Measurements from ENCODE around the gene ENTR1. TPM values are rescaled to one million over a fixed set of nuclear protein-coding genes. Genes with fewer than 3 reads are reported as not detected.

The ENTR1 gene
- total and polyA plus RNA-seq, 2 of the 13 experiments (the other 11 are each of a cell fraction or from before 2014, with no cell fraction given) = 70.1 to 76.4 TPM

DNA sequence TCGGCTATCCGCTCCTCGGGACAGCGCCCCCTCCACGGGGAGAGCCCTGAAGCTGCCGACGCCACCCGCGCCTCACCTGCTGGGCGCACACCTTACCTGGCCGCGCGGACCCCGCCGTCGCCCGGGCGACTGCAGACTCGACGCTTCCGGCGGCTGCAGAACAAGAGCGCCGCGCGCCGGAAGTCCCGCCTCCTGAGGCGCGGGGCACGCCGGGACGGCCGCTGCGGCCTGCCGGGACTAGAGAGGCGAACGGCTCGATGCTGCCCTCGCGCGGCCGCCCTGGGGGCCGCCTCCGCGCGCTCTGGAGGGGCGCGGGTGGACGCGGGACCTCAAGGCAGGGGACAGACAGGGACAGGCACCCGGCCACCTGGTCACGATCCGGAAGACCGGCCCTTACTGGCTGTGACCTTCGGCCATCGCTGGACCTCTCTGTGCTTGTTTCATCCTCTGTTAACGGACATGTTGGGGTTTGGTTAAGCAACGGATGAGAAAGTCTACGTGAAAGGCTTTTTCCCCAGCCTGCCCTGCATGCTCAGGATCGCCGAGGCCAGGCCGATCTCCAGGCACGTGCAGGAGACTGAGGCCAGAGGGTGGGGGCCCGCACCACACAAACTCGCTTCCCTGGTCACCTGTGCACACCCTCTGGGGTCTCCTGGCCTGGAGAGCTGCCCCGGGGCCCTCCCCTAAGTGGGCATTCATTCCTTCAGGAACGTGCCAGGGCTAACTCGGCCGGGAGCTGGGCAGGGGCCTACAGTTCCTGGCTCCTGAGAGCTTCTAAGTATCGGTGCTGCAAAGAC is 10.2 kb downstream of the ENTR1 start, which contains the start of gene SNAPC4 (continued):
- TF ChIP-seq, protein P1, sequence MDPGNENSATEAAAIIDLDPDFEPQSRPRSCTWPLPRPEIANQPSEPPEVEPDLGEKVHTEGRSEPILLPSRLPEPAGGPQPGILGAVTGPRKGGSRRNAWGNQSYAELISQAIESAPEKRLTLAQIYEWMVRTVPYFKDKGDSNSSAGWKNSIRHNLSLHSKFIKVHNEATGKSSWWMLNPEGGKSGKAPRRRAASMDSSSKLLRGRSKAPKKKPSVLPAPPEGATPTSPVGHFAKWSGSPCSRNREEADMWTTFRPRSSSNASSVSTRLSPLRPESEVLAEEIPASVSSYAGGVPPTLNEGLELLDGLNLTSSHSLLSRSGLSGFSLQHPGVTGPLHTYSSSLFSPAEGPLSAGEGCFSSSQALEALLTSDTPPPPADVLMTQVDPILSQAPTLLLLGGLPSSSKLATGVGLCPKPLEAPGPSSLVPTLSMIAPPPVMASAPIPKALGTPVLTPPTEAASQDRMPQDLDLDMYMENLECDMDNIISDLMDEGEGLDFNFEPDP (CRISPR knock-in tag; conservative IDR thresholded peaks at IDR 0.05) = 0 out of 2 replicates have a peak, but pooled peaks have one; percentile 75
- TF ChIP-seq, protein P2, sequence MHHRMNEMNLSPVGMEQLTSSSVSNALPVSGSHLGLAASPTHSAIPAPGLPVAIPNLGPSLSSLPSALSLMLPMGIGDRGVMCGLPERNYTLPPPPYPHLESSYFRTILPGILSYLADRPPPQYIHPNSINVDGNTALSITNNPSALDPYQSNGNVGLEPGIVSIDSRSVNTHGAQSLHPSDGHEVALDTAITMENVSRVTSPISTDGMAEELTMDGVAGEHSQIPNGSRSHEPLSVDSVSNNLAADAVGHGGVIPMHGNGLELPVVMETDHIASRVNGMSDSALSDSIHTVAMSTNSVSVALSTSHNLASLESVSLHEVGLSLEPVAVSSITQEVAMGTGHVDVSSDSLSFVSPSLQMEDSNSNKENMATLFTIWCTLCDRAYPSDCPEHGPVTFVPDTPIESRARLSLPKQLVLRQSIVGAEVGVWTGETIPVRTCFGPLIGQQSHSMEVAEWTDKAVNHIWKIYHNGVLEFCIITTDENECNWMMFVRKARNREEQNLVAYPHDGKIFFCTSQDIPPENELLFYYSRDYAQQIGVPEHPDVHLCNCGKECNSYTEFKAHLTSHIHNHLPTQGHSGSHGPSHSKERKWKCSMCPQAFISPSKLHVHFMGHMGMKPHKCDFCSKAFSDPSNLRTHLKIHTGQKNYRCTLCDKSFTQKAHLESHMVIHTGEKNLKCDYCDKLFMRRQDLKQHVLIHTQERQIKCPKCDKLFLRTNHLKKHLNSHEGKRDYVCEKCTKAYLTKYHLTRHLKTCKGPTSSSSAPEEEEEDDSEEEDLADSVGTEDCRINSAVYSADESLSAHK (CRISPR knock-in tag; IDR thresholded peaks at IDR 0.05; ENCODE audit: borderline replicate concordance) = no peak
- TF ChIP-seq, protein P3, sequence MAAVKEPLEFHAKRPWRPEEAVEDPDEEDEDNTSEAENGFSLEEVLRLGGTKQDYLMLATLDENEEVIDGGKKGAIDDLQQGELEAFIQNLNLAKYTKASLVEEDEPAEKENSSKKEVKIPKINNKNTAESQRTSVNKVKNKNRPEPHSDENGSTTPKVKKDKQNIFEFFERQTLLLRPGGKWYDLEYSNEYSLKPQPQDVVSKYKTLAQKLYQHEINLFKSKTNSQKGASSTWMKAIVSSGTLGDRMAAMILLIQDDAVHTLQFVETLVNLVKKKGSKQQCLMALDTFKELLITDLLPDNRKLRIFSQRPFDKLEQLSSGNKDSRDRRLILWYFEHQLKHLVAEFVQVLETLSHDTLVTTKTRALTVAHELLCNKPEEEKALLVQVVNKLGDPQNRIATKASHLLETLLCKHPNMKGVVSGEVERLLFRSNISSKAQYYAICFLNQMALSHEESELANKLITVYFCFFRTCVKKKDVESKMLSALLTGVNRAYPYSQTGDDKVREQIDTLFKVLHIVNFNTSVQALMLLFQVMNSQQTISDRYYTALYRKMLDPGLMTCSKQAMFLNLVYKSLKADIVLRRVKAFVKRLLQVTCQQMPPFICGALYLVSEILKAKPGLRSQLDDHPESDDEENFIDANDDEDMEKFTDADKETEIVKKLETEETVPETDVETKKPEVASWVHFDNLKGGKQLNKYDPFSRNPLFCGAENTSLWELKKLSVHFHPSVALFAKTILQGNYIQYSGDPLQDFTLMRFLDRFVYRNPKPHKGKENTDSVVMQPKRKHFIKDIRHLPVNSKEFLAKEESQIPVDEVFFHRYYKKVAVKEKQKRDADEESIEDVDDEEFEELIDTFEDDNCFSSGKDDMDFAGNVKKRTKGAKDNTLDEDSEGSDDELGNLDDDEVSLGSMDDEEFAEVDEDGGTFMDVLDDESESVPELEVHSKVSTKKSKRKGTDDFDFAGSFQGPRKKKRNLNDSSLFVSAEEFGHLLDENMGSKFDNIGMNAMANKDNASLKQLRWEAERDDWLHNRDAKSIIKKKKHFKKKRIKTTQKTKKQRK (IDR thresholded peaks at IDR 0.05; ENCODE audit: low read length) = no peak
- TF ChIP-seq ZNF451 (CRISPR knock-in tag; IDR thresholded peaks at IDR 0.05) (peak; percentile 81; the same call in 1 of the 2 replicates), ERF (CRISPR knock-in tag; IDR thresholded peaks at IDR 0.05) (peak; percentile 62), CBX5 (CRISPR knock-in tag; IDR thresholded peaks at IDR 0.05; ENCODE audit: borderline replicate concordance) (no peak), ZNF616 (CRISPR knock-in tag; IDR thresholded peaks at IDR 0.05; ENCODE audit: low read depth) (no peak), ZNF343 (CRISPR knock-in tag; IDR thresholded peaks at IDR 0.05) (peak; percentile 28; the same call in 1 of the 2 replicates), NR2F6 (IDR thresholded peaks at IDR 0.05) (no peak), NR2F6 (CRISPR knock-in tag; IDR thresholded peaks at IDR 0.05) (no peak), SNAPC2 (CRISPR knock-in tag; IDR thresholded peaks at IDR 0.05) (0 out of 2 replicates have a peak, but pooled peaks have one; percentile 45), ZNF530 (CRISPR knock-in tag; IDR thresholded peaks at IDR 0.05; ENCODE audit: low read depth) (no peak), CBX1 (IDR thresholded peaks at IDR 0.05; ENCODE audit: low read depth) (no peak), ZMAT3 (CRISPR knock-in tag; conservative IDR thresholded peaks at IDR 0.05) (0 out of 2 replicates have a peak, but pooled peaks have one; percentile 60), TARDBP (CRISPR knock-in tag; IDR thresholded peaks at IDR 0.05) (peak; percentile 95), POLR2G (IDR thresholded peaks at IDR 0.05; ENCODE audit: low read depth, low read length) (peak; percentile 87), ZNF124 (CRISPR knock-in tag; IDR thresholded peaks at IDR 0.05) (no peak)
- TF ChIP-seq, protein P4, sequence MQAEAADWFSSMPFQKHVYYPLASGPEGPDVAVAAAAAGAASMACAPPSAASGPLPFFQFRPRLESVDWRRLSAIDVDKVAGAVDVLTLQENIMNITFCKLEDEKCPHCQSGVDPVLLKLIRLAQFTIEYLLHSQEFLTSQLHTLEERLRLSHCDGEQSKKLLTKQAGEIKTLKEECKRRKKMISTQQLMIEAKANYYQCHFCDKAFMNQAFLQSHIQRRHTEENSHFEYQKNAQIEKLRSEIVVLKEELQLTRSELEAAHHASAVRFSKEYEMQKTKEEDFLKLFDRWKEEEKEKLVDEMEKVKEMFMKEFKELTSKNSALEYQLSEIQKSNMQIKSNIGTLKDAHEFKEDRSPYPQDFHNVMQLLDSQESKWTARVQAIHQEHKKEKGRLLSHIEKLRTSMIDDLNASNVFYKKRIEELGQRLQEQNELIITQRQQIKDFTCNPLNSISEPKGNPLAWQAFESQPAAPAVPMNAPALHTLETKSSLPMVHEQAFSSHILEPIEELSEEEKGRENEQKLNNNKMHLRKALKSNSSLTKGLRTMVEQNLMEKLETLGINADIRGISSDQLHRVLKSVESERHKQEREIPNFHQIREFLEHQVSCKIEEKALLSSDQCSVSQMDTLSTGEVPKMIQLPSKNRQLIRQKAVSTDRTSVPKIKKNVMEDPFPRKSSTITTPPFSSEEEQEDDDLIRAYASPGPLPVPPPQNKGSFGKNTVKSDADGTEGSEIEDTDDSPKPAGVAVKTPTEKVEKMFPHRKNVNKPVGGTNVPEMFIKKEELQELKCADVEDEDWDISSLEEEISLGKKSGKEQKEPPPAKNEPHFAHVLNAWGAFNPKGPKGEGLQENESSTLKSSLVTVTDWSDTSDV (CRISPR knock-in tag; IDR thresholded peaks at IDR 0.05) = no peak
- TF ChIP-seq, protein P5, sequence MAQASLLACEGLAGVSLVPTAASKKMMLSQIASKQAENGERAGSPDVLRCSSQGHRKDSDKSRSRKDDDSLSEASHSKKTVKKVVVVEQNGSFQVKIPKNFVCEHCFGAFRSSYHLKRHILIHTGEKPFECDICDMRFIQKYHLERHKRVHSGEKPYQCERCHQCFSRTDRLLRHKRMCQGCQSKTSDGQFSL (CRISPR knock-in tag; IDR thresholded peaks at IDR 0.05) = no peak

All from HepG2 (cell line).